Measurements from ENCODE around the gene SLC1A2.
A peak's percentile ranks its signal among the peaks of the same experiment; 100 is the strongest.

Gene SLC1A2

DNA sequence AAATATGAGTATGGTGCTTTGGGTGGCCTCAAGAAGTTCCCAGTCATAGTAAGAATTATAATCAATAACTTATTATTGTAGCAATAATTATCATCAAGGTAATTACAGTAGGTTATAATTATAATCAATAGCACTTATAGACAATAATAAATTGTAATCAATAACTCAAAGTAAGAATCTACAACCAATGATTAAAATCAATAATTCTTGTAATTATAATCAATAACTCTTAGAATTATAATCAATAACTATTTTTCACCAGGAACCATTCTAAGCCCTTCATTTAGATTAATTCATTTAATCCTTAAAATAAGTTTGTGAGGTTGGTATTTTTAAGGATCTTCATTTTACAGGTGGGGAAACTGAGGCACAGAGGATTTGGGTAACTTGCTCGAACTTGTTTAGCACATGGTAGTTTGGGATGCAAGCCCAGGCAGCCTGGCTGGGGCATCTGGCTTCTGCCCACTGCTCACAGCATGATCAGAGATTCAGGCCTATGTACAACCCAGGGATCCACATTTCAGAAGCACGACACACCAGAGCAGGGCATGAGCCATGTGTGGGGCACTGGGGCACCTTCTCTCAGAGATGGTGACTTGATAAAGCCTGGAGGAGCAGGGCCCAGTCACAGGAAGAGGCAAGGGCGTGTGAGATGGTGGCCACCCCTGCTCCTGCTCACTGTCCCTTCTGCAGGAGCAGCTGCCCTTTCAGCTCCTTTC, 46.6 kb downstream of the SLC1A2 start:
- H3K27ac ChIP-seq (ENCODE audit: low read depth, low read length): no peak overlapping the region
- no peak overlapping the region for H2BK5ac ChIP-seq (ENCODE audit: low read depth, low read length, poor library complexity)
- no peaks in the 10 kb centered on the region for H3K79me2 ChIP-seq (ENCODE audit: control insufficient read depth, insufficient read depth, low read length, poor library complexity)
- H4K12ac ChIP-seq (ENCODE audit: low read depth, low read length): no peak overlapping the region
- H2AK5ac ChIP-seq (ENCODE audit: low read length): no peak overlapping the region
- H3K9me3 ChIP-seq (ENCODE audit: insufficient read depth, low read depth, low read length): no peaks in the 10 kb centered on the region
- no peak overlapping the region for H2BK12ac ChIP-seq (ENCODE audit: low read length)
- no peak overlapping the region for H3K4ac ChIP-seq (ENCODE audit: low read depth, low read length)
- H4K8ac ChIP-seq (ENCODE audit: low read depth, low read length): no peak overlapping the region
- no peak overlapping the region for H3K9ac ChIP-seq (ENCODE audit: low read length)
- no peak overlapping the region for H2BK120ac ChIP-seq (ENCODE audit: insufficient read depth, low read length, poor library complexity)
- H4K91ac ChIP-seq (ENCODE audit: low read depth, low read length): no peak overlapping the region
- no peak overlapping the region for H3K14ac ChIP-seq (ENCODE audit: low read length)
- no peaks in the 10 kb centered on the region for H3K79me1 ChIP-seq (ENCODE audit: low read length)
- H3K23ac ChIP-seq (ENCODE audit: low read length): no peak overlapping the region
- H2AFZ ChIP-seq (ENCODE audit: insufficient read depth, low read length, poor library complexity): no peak overlapping the region
- H3K4me3 ChIP-seq (ENCODE audit: low read depth, low read length): peak overlapping the region; percentile 35
- no peaks in the 10 kb centered on the region for H3K27me3 ChIP-seq (ENCODE audit: insufficient read depth, low read length)
- no peak overlapping the region for H3K4me2 ChIP-seq (ENCODE audit: low read length)
- WGBS (ENCODE audit: extremely low coverage, insufficient coverage, insufficient read length): no CpG with 5 or more reads among the region's 3 CpGs
- no peak for DNase-seq
- H3K36me3 ChIP-seq (ENCODE audit: control insufficient read depth in 1 of 2, insufficient read depth in 2 of 2, low read length in 2 of 2): no peaks in the 10 kb centered on the region
- no peaks in the 10 kb centered on the region for H3K4me1 ChIP-seq (ENCODE audit: control insufficient read depth in 1 of 2, insufficient read depth in 2 of 2, low read length in 2 of 2)
- no peak overlapping the region for H3K18ac ChIP-seq (ENCODE audit: low read length)

GRCh38 chr11:35367491-35367890, 51.9 kb downstream of the SLC1A2 start:
- Histone ChIP-seq H4K91ac (ENCODE audit: low read depth, low read length) (no peak overlapping the region), H3K18ac (ENCODE audit: low read length) (no peak overlapping the region), H3K23ac (ENCODE audit: low read length) (no peak overlapping the region), H3K4me2 (ENCODE audit: low read length) (no peak overlapping the region), H3K4ac (ENCODE audit: low read depth, low read length) (no peak overlapping the region), H3K79me1 (ENCODE audit: low read length) (no peaks in the 10 kb centered on the region), H3K79me2 (ENCODE audit: control insufficient read depth, insufficient read depth, low read length, poor library complexity) (no peaks in the 10 kb centered on the region), H3K27ac (ENCODE audit: low read depth, low read length) (no peak overlapping the region), H4K8ac (ENCODE audit: low read depth, low read length) (no peak overlapping the region), H2BK12ac (ENCODE audit: low read length) (no peak overlapping the region), H3K14ac (ENCODE audit: low read length) (no peak overlapping the region), H3K9me3 (ENCODE audit: insufficient read depth, low read depth, low read length) (no peaks in the 10 kb centered on the region), H2AK5ac (ENCODE audit: low read length) (no peak overlapping the region), H2BK120ac (ENCODE audit: insufficient read depth, low read length, poor library complexity) (no peak overlapping the region), H3K4me1 (ENCODE audit: control insufficient read depth in 1 of 2, insufficient read depth in 2 of 2, low read length in 2 of 2) (peaks cover 0 to 3% of the 10 kb centered on the region in 2 experiments), H3K36me3 (ENCODE audit: control insufficient read depth in 1 of 2, insufficient read depth in 2 of 2, low read length in 2 of 2) (no peaks in the 10 kb centered on the region), H3K4me3 (ENCODE audit: low read depth, low read length) (no peak overlapping the region), H2AFZ (ENCODE audit: insufficient read depth, low read length, poor library complexity) (no peak overlapping the region), H2BK5ac (ENCODE audit: low read depth, low read length, poor library complexity) (no peak overlapping the region), H3K27me3 (ENCODE audit: insufficient read depth, low read length) (no peaks in the 10 kb centered on the region), H3K9ac (ENCODE audit: low read length) (no peak overlapping the region), H4K12ac (ENCODE audit: low read depth, low read length) (no peak overlapping the region)
- no CpG with 5 or more reads among the region's 4 CpGs for WGBS (ENCODE audit: extremely low coverage, insufficient coverage, insufficient read length)
- DNase-seq: peak; percentile 27 to 72

- no peak overlapping the region for H3K9ac ChIP-seq (ENCODE audit: low read length)
- H2BK12ac ChIP-seq (ENCODE audit: low read length): no peak overlapping the region
- no peak overlapping the region for H3K23ac ChIP-seq (ENCODE audit: low read length)
- no peak overlapping the region for H3K4me3 ChIP-seq (ENCODE audit: low read depth, low read length)
- H2BK5ac ChIP-seq (ENCODE audit: low read depth, low read length, poor library complexity): no peak overlapping the region
- H3K4me2 ChIP-seq (ENCODE audit: low read length): no peak overlapping the region
- no peaks in the 10 kb centered on the region for H3K9me3 ChIP-seq (ENCODE audit: insufficient read depth, low read depth, low read length)
- no CpG with 5 or more reads among the region's 1 CpG for WGBS (ENCODE audit: extremely low coverage, insufficient coverage, insufficient read length)
- H2AK5ac ChIP-seq (ENCODE audit: low read length): no peak overlapping the region
- no peak overlapping the region for H3K27ac ChIP-seq (ENCODE audit: low read depth, low read length)
- DNase-seq: no peak
- H4K12ac ChIP-seq (ENCODE audit: low read depth, low read length): no peak overlapping the region
- H3K14ac ChIP-seq (ENCODE audit: low read length): no peak overlapping the region
- H3K79me1 ChIP-seq (ENCODE audit: low read length): no peaks in the 10 kb centered on the region
- no peaks in the 10 kb centered on the region for H3K36me3 ChIP-seq (ENCODE audit: control insufficient read depth in 1 of 2, insufficient read depth in 2 of 2, low read length in 2 of 2)
- no peaks in the 10 kb centered on the region for H3K27me3 ChIP-seq (ENCODE audit: insufficient read depth, low read length)
- H3K18ac ChIP-seq (ENCODE audit: low read length): no peak overlapping the region
- no peak overlapping the region for H2AFZ ChIP-seq (ENCODE audit: insufficient read depth, low read length, poor library complexity)
- peaks cover 0 to 3% of the 10 kb centered on the region in 2 experiments for H3K4me1 ChIP-seq (ENCODE audit: control insufficient read depth in 1 of 2, insufficient read depth in 2 of 2, low read length in 2 of 2)
- H4K91ac ChIP-seq (ENCODE audit: low read depth, low read length): no peak overlapping the region
- no peak overlapping the region for H4K8ac ChIP-seq (ENCODE audit: low read depth, low read length)
- no peak overlapping the region for H2BK120ac ChIP-seq (ENCODE audit: insufficient read depth, low read length, poor library complexity)
- H3K79me2 ChIP-seq (ENCODE audit: control insufficient read depth, insufficient read depth, low read length, poor library complexity): no peaks in the 10 kb centered on the region
- no peak overlapping the region for H3K4ac ChIP-seq (ENCODE audit: low read depth, low read length)
Observed at GRCh38 chr11:35366798-35367197, 52.6 kb downstream of the SLC1A2 start.

- Histone ChIP-seq H3K36me3 (ENCODE audit: control insufficient read depth in 1 of 2, insufficient read depth in 2 of 2, low read length in 2 of 2) (no peaks in the 10 kb centered on the region), H2BK12ac (ENCODE audit: low read length) (no peak overlapping the region), H3K27ac (ENCODE audit: low read depth, low read length) (no peak overlapping the region), H3K9ac (ENCODE audit: low read length) (no peak overlapping the region), H2AFZ (ENCODE audit: insufficient read depth, low read length, poor library complexity) (no peak overlapping the region), H4K91ac (ENCODE audit: low read depth, low read length) (no peak overlapping the region), H2BK5ac (ENCODE audit: low read depth, low read length, poor library complexity) (no peak overlapping the region), H2BK120ac (ENCODE audit: insufficient read depth, low read length, poor library complexity) (no peak overlapping the region), H3K18ac (ENCODE audit: low read length) (no peak overlapping the region), H2AK5ac (ENCODE audit: low read length) (no peak overlapping the region), H3K14ac (ENCODE audit: low read length) (no peak overlapping the region), H4K8ac (ENCODE audit: low read depth, low read length) (no peak overlapping the region), H3K4me3 (ENCODE audit: low read depth, low read length) (no peak overlapping the region), H3K4me2 (ENCODE audit: low read length) (no peak overlapping the region), H3K4ac (ENCODE audit: low read depth, low read length) (no peak overlapping the region), H3K9me3 (ENCODE audit: insufficient read depth, low read depth, low read length) (no peaks in the 10 kb centered on the region), H3K79me1 (ENCODE audit: low read length) (no peaks in the 10 kb centered on the region), H3K23ac (ENCODE audit: low read length) (no peak overlapping the region), H3K79me2 (ENCODE audit: control insufficient read depth, insufficient read depth, low read length, poor library complexity) (no peaks in the 10 kb centered on the region), H4K12ac (ENCODE audit: low read depth, low read length) (no peak overlapping the region), H3K4me1 (ENCODE audit: control insufficient read depth in 1 of 2, insufficient read depth in 2 of 2, low read length in 2 of 2) (peaks cover 0 to 3% of the 10 kb centered on the region in 2 experiments), H3K27me3 (ENCODE audit: insufficient read depth, low read length) (no peaks in the 10 kb centered on the region)
- no peak for DNase-seq
- whole genome bisulfite sequencing (ENCODE audit: extremely low coverage, insufficient coverage, insufficient read length): no CpG with 5 or more reads among the region's 4 CpGs
Observed at GRCh38 chr11:35365961-35366360, 53.4 kb downstream of the SLC1A2 start.

Measured in trophoblast cell (in vitro differentiated cells and primary cell).